DMS53 treated with DMSO at 0.1 percent for 48 hours (cell line): ENCODE data around the gene SNX30.

Experiments
- DNase-seq: peaks from one replicate; lab custom pipeline; 2025; ENCODE audit not compliant: unreplicated experiment; lab: John Stamatoyannopoulos, UW

The SNX30 gene

GRCh38 chr9:112780450-112781036 lies 30.0 kb downstream of the SNX30 start:
- DNase-seq, result no peak

DNA sequence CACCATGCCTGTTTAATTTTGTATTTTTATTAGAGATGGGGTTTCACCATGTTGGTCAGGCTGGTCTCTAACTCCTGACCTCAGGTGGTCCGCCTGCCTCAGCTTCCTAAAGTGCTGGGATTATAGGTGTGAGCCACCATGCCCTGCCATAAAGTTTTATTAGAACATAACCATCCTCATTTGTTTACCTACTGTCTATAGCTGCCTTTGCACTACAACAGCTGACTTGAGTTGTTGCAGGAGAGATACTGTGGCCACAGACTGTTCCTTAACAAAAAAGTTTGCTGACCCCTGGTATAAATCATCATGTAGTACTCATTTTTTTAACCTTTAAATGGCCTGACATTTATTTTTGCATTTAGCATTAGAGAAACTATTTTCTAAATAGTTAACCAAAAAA lies 31.7 kb downstream of the SNX30 start:
- no peak for DNase-seq

GRCh38 chr9:112783551-112783954 lies 33.0 kb downstream of the SNX30 start:
- peak; percentile 56 for DNase-seq

GRCh38 chr9:112784020-112784785 lies 33.6 kb downstream of the SNX30 start:
- peak; percentile 69 for DNase-seq

GRCh38 chr9:112785986-112786385 lies 35.4 kb downstream of the SNX30 start:
- no peak for DNase-seq

DNA sequence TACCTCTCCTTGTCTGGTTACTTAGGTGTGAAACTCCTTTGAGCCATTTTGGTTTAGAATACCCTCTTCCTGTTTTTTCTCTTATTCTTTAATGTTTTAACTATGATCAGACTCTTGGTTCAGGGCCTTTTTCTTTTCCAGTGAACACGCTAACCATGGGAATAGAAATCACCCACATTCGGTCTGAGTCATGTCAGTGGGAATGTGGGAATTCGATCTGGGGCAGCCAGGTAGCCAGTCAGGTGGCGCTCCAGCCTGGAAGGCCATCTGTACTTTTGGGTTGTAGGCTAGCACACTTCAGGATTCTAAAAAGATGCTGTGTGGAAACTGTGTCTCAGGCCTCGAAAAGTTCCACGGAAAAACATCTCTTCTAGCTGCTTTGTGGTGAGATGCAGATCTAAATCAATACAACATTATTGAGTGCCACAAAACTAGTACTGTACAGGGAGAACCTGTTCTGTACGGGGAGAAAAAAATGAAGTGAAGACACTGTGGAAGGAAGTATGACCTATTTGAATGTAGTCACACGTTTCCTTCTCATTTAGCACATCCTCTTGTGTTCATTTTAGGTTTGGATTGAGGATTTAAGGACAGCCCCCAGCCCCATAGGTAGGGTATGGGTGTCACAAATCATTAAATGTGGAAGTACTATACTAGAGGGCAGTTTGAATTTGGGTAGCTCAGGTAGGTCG lies 36.4 kb downstream of the SNX30 start:
- no peak for DNase-seq

DNA sequence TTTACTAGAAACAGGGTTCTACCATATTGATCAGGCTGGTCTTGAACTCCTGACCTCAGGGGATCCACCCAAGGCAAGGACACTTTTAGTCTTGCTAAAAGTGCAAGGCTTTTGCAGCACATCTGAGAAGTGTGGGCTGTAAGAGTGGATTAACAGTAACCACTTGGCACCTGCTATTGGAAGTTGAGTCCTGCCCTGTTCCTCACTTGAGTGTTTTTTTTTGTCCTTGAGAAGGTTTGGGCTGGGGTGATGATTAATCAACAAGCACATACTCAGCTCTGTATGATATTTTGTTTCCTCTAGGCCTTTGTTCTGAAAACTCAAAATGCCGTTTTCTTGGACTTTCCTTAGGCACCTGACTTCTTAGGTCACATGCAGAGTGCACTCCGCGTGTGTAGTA lies 37.4 kb downstream of the SNX30 start:
- no peak for DNase-seq

DNA sequence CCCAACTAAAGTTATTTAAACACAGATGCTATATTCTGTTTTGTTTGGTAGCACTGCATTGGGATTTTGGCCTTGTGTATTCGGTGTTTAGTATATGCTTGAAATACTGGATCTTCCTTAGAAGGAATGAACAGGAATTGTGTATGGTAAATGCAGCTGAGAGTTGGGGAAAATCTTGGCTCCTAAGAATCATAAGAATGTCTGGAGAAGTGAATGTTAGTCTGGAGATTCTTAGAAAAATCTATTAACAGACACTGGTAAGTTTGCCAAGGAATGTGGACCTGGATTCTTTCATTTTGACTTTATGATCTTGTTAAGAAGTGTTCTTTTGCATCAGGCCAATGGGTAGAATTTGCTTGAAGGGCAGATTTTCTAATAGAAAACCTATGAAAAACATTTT lies 38.9 kb downstream of the SNX30 start:
- no peak for DNase-seq

DNA sequence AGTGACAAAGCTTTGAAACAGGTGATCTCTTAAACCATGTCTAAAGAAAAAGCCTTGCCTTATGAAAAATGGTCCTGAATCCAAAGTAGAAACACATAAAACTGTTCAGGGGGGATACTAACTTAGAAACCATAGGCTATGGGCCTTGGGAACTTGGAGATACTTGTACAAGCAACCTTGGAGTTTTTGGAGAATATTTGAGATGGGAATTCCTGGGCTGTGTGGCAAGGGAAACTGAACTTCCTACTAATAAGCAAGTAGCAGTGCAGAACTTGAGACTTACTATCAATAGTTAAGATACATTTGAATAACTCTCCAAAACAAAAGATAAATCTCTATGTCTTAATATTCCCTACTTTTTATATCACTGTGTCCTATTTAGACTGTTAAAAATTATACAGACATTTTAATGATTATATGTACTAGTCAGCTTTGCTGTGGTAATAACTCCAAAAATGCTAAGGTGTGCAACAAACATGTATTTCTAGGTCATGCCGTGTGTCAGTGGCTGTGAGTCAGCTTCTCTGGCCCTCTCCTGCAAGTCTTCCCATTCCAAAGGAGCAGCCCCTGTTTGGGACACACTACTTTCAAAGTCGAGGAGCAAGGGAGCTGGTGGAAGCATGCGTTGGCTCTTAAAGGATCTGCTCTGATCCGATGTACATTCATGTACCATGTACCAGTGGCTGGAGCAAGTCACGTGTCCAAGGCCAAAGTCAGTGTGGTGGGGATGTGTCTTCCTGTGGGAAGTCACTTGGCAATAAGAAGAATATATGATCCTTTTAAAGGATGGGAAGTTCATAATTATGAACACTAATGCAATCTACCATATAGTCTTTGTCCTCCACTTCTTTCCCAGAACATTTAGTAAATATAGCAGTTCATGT lies 39.6 kb downstream of the SNX30 start:
- no peak for DNase-seq

- no peak for DNase-seq
Measured at GRCh38 chr9:112792670-112793069, 42.1 kb downstream of the SNX30 start.

GRCh38 chr9:112793213-112793810 lies 42.8 kb downstream of the SNX30 start:
- peak; percentile 33 for DNase-seq

DNA sequence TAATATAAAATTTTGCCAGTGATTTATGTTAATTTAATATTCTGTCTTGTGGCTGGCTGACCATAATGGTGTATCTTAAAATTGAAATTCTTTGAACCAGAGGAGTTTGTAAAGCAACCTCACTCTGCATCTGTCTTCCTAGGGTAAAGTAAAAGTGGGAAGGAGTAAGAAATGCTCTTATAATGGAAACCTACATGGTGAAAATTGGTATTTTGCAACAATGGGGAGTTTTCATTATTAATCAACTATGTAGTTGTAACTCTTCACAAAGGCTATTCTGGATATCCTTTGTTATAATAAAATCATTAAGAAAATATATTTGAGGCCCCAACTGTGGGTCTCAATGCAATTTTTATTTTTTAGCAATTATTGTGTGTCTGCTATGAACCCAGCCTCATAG lies 44.2 kb downstream of the SNX30 start:
- DNase-seq, result no peak

GRCh38 chr9:112795921-112796320 lies 45.4 kb downstream of the SNX30 start:
- DNase-seq, result no peak

GRCh38 chr9:112796485-112796884 lies 45.9 kb downstream of the SNX30 start:
- DNase-seq, result no peak

DNA sequence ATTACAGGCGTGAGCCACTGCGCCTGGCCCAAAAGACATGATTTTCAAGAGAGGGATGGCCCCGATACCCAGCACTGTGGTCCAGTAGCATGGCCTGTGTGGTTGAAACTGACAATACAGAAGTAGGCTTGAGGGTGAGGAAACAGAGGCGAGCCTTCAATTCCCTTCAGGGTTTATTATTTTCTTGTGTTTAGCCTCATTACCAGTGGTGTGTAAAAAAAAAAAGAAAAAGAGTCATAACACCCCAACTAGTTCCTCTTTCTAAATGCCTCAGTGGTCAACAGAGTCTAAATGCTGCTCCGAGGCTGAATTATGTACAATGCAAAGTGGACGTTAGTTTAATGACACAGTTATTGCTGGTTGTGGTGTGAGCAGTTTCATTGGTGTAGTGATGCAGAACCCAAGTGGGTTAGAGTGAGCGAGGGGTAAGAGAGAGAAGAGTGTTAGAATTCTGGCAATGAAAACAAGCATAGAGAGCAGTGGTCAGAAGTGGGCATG lies 58.8 kb downstream of the SNX30 start:
- DNase-seq, result no peak

- no peak for DNase-seq
Measured at GRCh38 chr9:112809906-112810305, 59.3 kb downstream of the SNX30 start.

DNA sequence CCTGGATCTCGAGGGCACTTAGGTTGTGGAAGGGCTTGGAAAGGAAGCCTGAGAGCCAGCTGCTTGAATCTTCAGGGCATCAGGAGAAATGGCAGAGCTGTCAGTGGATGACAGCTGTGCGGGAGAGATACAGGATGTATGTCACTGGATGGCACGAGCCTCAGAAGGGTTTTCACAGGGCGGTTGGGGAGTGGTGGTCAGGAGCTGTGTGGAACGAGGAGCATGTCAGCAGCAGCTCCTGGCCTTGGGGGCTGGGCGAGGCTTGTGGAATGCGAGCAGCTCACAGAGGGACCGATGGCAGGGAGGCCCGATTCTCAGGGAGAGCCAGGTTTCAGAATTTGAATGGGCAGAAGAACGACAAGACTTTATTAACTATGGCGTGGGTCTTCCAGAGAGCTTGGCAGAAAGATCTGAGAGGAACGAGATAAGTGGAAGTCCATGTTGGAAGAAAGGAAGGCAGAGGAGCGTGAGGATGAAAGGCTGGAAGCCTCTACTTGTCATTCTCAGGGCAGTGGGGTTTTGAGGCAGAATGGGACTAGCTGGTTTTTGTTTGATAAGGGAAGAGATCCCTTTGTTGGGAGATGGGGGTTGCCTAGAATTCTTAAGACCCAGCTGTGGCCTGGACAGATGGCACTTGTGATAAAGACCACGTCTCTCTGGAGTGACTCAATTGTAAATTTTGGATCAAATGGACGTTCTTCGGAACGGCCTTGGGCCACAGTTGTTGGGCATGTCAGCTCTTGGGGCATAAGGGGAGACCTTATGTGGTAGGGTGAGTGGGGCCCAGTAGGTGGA lies 60.3 kb downstream of the SNX30 start:
- DNase-seq, result no peak

- no peak for DNase-seq
Measured at GRCh38 chr9:112811518-112811917, 61.0 kb downstream of the SNX30 start.

DNA sequence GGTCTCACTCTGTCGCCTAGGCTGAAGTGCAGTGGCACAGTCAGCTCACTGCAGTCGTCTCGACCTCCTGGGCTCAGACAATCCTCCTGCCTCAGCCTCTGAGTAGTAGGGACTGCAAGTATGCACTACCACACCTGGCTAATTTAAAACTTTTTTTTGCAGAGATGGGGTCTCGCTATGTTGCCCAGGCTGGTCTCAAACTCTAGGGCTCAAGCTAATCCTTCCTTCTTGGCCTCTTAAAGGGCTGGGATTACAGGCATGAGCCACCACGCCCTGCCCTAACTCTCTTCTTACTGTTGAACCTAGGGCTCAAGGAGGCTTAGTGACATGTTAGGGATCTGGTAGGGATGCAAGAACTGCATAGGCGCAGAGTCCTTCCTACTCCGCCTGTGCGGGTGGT lies 65.3 kb downstream of the SNX30 start:
- DNase-seq, result no peak

- DNase-seq, result no peak
Measured at GRCh38 chr9:112817860-112818203, 67.3 kb downstream of the SNX30 start.
